ENCODE data around the gene OTULINL.

Gene OTULINL

DNA sequence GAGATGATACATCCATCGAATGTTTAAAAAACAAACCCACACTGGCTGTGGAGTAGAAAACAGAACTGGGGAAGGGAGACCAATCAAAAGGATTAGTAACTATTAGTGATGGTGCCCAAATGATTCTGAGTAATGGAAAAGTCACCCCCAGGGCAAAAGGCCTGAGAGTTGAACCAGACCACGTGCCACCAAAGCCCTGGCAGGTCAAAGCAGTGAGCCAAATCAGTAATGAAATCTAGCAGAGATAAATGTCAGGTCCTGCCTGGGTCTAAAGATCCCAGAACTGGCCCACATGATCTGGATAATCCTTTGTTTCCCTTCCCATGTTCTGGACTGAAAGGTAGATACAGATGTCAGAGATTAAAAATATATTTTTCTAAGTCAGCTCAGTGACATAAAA, 9.4 kb downstream of the OTULINL start:
- Histone ChIP-seq H3K9ac (ENCODE audit: low read depth, low read length) (no peak overlapping the region), H3K36me3 (ENCODE audit: insufficient read depth, low read length) (no peaks in the 10 kb centered on the region), H3K4me2 (ENCODE audit: low read length) (no peak overlapping the region), H3K4me1 (ENCODE audit: control insufficient read depth, insufficient read depth, low read length) (no peaks in the 10 kb centered on the region), H3K4me3 (ENCODE audit: low read length) (no peak overlapping the region), H3K9me3 (replicated peaks; ENCODE audit: low read length) (no peaks in the 10 kb centered on the region), H3K27me3 (ENCODE audit: control insufficient read depth, insufficient read depth, low read length) (peaks cover 49% of the 10 kb centered on the region)

DNA sequence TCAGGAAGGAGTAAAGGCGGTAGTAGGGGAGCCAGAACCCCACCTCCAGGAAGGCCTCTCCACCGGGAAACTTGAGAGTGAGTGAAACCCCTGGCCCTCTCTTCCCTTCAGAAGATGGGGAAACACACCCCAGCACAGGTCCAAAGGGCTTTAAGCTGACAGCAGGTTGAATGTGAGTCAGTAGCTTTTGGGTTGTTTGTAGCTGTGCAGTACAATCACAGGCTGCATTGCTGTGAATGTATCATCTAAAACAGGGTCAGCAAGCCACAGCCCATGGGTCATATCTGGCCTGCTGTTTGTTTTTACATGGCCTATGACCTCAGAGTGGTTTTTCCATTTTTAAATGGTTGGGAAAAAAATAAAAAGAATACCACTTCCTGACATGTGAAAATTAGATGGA, 10.0 kb downstream of the OTULINL start:
- Histone ChIP-seq H3K4me1 (ENCODE audit: control insufficient read depth, insufficient read depth, low read length) (no peaks in the 10 kb centered on the region), H3K4me2 (ENCODE audit: low read length) (no peak overlapping the region)

DNA sequence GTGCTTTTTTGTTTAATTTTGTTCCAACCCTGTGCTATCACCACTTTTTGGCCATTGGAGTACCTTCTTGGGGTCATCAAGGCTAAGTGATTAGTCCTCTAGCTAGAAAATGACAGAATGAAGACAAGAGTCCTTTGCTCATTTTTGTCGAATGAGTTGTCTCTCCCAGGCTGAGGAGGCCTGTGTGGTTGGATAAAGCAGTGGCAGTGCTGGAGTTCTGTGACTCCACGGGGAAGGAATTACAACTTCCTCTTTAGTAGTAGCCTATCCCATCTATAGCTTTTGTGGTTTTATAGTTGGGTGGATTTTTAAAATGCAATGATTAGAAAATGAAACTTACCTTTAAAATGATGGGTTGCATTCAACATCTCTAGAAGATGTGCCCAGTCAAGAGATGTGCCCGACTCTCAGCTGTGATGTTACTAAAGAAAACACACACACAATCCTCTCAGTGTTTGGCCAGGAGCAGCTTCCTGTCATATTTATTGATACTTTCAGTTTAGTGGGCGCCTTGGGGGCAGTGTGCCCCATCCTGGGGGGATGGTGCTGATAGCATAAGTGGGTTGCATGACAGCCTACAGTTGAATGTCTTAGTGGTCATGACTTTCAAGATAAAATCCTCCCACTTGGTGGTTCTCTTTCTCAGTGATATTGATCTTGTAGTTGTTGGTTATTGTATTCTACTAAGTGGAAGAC, 11.9 kb downstream of the OTULINL start:
- Histone ChIP-seq H3K4me1 (ENCODE audit: control insufficient read depth, insufficient read depth, low read length) (no peaks in the 10 kb centered on the region), H3K4me3 (ENCODE audit: low read length) (no peak overlapping the region), H3K9ac (ENCODE audit: low read depth, low read length) (no peak overlapping the region), H3K4me2 (ENCODE audit: low read length) (no peak overlapping the region), H3K27me3 (ENCODE audit: control insufficient read depth, insufficient read depth, low read length) (peaks cover 27% of the 10 kb centered on the region), H3K36me3 (ENCODE audit: insufficient read depth, low read length) (no peaks in the 10 kb centered on the region), H3K9me3 (replicated peaks; ENCODE audit: low read length) (no peaks in the 10 kb centered on the region)

More for the DNA sequence above, 10.0 kb downstream of the OTULINL start:
- Histone ChIP-seq H3K36me3 (ENCODE audit: insufficient read depth, low read length) (no peaks in the 10 kb centered on the region), H3K27me3 (ENCODE audit: control insufficient read depth, insufficient read depth, low read length) (peaks cover 43% of the 10 kb centered on the region), H3K9ac (ENCODE audit: low read depth, low read length) (no peak overlapping the region), H3K9me3 (replicated peaks; ENCODE audit: low read length) (no peaks in the 10 kb centered on the region), H3K4me3 (ENCODE audit: low read length) (no peak overlapping the region)

DNA sequence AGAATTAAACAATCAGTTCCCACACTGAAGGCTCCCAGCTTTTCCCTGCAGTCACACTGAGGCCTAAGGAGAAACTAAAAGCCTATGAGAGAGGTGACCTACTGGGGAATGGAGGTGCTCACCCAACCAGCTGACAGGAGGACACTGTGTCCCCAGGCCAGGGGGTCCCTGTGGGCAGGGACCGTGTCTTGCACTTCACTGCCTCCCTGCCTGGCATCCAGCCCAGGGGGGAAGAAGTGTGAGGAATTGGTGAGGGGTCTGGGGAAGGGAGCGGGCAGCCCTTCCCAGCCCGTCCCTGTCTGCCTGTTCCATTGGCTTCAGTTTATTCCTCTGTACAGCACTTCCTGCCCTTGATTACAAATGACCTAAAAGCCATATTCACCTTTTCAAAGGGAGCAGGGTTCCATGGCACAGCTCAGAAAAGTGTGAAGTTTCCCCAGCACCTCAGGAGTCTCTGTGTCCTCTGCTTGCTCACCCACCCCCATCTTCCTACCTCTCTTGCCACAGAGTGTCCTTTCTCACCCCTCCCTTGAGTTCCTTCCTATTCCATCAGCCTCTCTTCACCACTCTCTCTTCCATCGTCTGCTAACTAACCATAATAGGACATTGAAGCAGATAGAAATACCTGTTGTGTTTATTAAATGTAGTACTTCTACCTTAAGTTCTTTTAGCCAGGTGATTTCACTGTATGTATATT, 12.9 kb downstream of the OTULINL start:
- H3K4me2 ChIP-seq (ENCODE audit: low read length), result no peak overlapping the region
- H3K4me3 ChIP-seq (ENCODE audit: low read length), result no peak overlapping the region
- H3K9me3 ChIP-seq (replicated peaks; ENCODE audit: low read length), result no peaks in the 10 kb centered on the region
- H3K27me3 ChIP-seq (ENCODE audit: control insufficient read depth, insufficient read depth, low read length), result peaks cover 22% of the 10 kb centered on the region
- no peaks in the 10 kb centered on the region for H3K36me3 ChIP-seq (ENCODE audit: insufficient read depth, low read length)
- H3K4me1 ChIP-seq (ENCODE audit: control insufficient read depth, insufficient read depth, low read length), result no peaks in the 10 kb centered on the region
- H3K9ac ChIP-seq (ENCODE audit: low read depth, low read length), result no peak overlapping the region

DNA sequence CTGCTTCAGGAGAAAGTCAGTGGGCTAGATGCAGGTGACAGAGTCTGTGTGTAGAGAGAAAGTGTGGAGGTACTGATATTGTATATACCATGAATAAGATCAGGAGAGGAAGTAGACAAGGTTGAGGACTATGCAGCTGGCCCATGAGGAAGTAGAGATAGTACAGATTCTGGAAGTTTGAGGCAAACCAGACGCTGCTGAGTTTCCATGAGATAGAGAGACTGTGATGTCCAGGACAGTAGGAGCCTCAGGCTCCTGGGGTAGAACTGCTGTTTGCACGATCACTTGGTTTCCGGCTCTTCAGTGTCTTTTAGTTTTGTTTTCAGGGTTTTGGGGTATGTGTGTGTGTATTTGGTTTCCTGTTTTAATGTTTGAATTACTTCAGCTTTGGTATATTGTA, 13.6 kb downstream of the OTULINL start:
- Histone ChIP-seq H3K27me3 (ENCODE audit: control insufficient read depth, insufficient read depth, low read length) (peaks cover 24% of the 10 kb centered on the region), H3K36me3 (ENCODE audit: insufficient read depth, low read length) (no peaks in the 10 kb centered on the region), H3K4me1 (ENCODE audit: control insufficient read depth, insufficient read depth, low read length) (no peaks in the 10 kb centered on the region), H3K9me3 (replicated peaks; ENCODE audit: low read length) (no peaks in the 10 kb centered on the region), H3K9ac (ENCODE audit: low read depth, low read length) (no peak overlapping the region), H3K4me3 (ENCODE audit: low read length) (no peak overlapping the region), H3K4me2 (ENCODE audit: low read length) (no peak overlapping the region)

DNA sequence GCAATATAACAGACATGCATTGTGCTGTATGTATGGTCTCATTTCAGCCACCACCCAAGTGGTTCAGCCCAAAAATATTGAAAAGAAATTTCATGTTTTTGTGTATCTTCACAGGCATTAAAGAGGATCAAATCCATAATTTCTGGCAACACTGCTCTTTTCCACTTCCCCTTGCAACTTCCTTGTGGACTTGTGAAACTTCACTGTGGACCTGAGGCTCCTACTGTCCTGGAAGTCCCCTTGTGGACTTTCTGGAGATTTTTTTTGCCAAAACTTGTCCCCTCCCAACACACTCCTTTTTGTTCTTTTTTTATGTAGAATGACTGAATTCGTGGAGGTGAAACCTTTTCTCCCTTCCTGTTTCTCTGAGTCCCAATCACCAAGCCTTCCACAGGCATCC, 14.3 kb downstream of the OTULINL start:
- Histone ChIP-seq H3K27me3 (ENCODE audit: control insufficient read depth, insufficient read depth, low read length) (peaks cover 28% of the 10 kb centered on the region), H3K4me1 (ENCODE audit: control insufficient read depth, insufficient read depth, low read length) (no peaks in the 10 kb centered on the region), H3K9me3 (replicated peaks; ENCODE audit: low read length) (no peaks in the 10 kb centered on the region), H3K4me3 (ENCODE audit: low read length) (no peak overlapping the region), H3K4me2 (ENCODE audit: low read length) (no peak overlapping the region), H3K36me3 (ENCODE audit: insufficient read depth, low read length) (no peaks in the 10 kb centered on the region), H3K9ac (ENCODE audit: low read depth, low read length) (no peak overlapping the region)

DNA sequence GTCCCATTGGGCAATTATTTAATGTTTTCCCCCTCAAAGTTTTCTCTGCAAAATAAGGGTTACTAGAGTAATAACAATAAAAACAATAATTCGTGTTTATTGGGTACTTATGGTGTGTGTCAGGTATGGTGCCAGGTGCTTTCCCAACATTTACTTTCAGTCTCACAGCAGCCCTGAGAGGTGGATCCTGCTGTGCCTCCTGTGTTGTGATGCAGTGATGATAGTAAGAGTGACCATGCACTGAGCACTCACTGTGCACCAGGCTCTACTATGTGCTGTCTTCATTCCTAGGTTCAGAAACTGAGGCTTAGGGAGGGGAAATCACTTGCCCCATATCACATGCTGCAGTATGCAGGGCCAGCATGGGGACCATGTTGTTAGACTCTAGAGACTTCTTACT, 15.5 kb downstream of the OTULINL start:
- H3K4me2 ChIP-seq (ENCODE audit: low read length), result no peak overlapping the region
- H3K27me3 ChIP-seq (ENCODE audit: control insufficient read depth, insufficient read depth, low read length), result peaks cover 30% of the 10 kb centered on the region
- no peak overlapping the region for H3K9ac ChIP-seq (ENCODE audit: low read depth, low read length)
- H3K36me3 ChIP-seq (ENCODE audit: insufficient read depth, low read length), result no peaks in the 10 kb centered on the region
- no peak overlapping the region for H3K4me3 ChIP-seq (ENCODE audit: low read length)
- no peaks in the 10 kb centered on the region for H3K9me3 ChIP-seq (replicated peaks; ENCODE audit: low read length)
- H3K4me1 ChIP-seq (ENCODE audit: control insufficient read depth, insufficient read depth, low read length), result no peaks in the 10 kb centered on the region

DNA sequence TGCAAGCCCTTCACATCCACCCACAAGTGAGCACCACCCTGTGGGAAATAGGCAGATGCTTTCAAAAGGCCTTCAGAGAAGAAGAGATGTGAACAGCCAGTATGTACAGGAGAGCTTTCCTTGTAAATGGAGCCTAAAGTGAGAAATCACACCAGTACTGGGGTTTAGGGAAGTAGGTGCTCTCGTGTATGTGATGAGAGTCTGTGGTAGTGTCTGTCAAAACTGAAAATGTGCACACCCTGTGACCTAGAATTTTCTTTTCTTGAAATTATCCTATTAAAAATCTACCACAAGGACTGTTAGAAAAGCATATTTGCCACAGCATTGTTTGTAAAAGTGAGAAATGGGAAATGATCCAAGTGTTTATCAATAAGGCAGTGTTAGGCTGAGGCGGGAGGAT, 16.6 kb downstream of the OTULINL start:
- no peak overlapping the region for H3K4me3 ChIP-seq (ENCODE audit: low read length)
- peaks cover 32% of the 10 kb centered on the region for H3K27me3 ChIP-seq (ENCODE audit: control insufficient read depth, insufficient read depth, low read length)
- H3K4me2 ChIP-seq (ENCODE audit: low read length), result no peak overlapping the region
- no peaks in the 10 kb centered on the region for H3K36me3 ChIP-seq (ENCODE audit: insufficient read depth, low read length)
- no peaks in the 10 kb centered on the region for H3K9me3 ChIP-seq (replicated peaks; ENCODE audit: low read length)
- H3K4me1 ChIP-seq (ENCODE audit: control insufficient read depth, insufficient read depth, low read length), result no peaks in the 10 kb centered on the region
- H3K9ac ChIP-seq (ENCODE audit: low read depth, low read length), result no peak overlapping the region

DNA sequence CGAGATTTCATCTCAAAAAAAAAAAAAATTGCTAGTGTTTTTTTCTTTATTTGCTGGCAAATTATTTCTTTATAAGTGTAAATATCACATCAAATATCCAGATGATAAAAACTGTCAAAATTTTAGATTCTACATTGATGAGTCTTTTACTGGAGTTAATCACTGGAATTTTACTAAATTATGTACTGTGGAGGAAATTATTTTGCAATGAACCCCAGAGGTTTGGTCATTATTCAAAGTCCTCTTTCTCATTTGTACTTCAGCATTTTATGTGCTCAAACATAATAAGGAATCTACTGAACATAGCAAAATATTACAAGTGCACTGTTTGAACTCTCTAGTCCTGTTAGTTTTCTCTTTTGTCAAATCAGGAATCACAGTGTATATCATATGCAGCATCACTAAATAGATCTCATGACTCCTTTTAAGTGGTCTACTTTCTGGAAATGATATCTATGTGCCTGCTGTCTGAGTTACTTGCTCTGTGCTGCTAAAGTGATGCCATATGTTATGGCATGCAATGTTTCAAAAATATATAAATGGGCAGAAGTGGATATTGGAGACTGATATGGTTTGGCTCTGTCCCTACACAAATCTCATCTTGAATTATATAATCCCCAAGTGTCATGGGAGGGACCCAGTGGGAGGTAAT, 18.0 kb downstream of the OTULINL start:
- no peaks in the 10 kb centered on the region for H3K9me3 ChIP-seq (replicated peaks; ENCODE audit: low read length)
- H3K27me3 ChIP-seq (ENCODE audit: control insufficient read depth, insufficient read depth, low read length), result peaks cover 34% of the 10 kb centered on the region
- H3K4me3 ChIP-seq (ENCODE audit: low read length), result no peak overlapping the region
- no peaks in the 10 kb centered on the region for H3K4me1 ChIP-seq (ENCODE audit: control insufficient read depth, insufficient read depth, low read length)
- H3K4me2 ChIP-seq (ENCODE audit: low read length), result no peak overlapping the region
- no peak overlapping the region for H3K9ac ChIP-seq (ENCODE audit: low read depth, low read length)
- H3K36me3 ChIP-seq (ENCODE audit: insufficient read depth, low read length), result no peaks in the 10 kb centered on the region

DNA sequence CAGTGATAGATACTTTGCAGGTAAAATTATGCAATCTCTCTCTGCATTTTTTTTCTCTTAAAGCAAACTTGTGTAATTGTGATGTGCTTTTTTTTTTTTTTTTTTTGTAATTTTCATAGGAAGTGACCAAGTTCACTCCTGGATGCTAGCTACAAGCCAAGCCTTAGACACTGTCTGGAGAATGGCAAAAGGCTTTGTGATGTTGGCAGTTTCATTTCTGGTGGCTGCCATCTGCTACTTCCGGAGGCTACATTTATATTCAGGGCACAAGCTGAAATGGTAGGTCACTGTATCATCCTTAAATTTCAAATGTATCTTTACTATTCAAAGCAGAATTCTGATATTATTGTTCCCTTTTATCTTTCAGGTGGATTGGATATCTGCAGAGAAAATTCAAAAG, 19.3 kb downstream of the OTULINL start:
- H3K4me2 ChIP-seq (ENCODE audit: low read length), result no peak overlapping the region
- no peaks in the 10 kb centered on the region for H3K9me3 ChIP-seq (replicated peaks; ENCODE audit: low read length)
- no peaks in the 10 kb centered on the region for H3K36me3 ChIP-seq (ENCODE audit: insufficient read depth, low read length)
- no peaks in the 10 kb centered on the region for H3K4me1 ChIP-seq (ENCODE audit: control insufficient read depth, insufficient read depth, low read length)
- no peak overlapping the region for H3K4me3 ChIP-seq (ENCODE audit: low read length)
- H3K27me3 ChIP-seq (ENCODE audit: control insufficient read depth, insufficient read depth, low read length), result peaks cover 26% of the 10 kb centered on the region
- no peak overlapping the region for H3K9ac ChIP-seq (ENCODE audit: low read depth, low read length)

DNA sequence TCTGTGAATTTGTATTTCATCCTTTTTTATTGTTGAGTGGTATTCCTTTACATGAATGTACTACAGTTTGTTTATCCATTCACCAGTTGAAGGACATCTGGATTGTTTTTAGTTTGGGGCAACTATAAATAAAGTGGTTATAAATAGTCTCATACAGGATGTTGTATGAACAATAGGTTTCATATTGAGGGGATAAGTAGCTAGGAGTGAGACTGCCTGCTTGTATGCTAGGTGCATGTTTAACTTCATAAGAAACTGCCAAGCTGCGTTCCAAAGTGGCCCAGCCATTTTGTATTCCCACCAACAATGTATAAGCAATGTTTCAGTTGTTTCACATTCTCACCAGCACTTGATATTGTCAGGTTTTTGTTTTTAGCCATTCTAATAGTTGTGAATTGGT, 21.5 kb downstream of the OTULINL start:
- Histone ChIP-seq H3K4me1 (ENCODE audit: control insufficient read depth, insufficient read depth, low read length) (no peaks in the 10 kb centered on the region), H3K9me3 (replicated peaks; ENCODE audit: low read length) (no peaks in the 10 kb centered on the region), H3K9ac (ENCODE audit: low read depth, low read length) (no peak overlapping the region), H3K36me3 (ENCODE audit: insufficient read depth, low read length) (no peaks in the 10 kb centered on the region), H3K4me3 (ENCODE audit: low read length) (no peak overlapping the region), H3K27me3 (ENCODE audit: control insufficient read depth, insufficient read depth, low read length) (peaks cover 34% of the 10 kb centered on the region), H3K4me2 (ENCODE audit: low read length) (no peak overlapping the region)
